ENCODE data around the gene LRRC38.

The LRRC38 gene

DNA sequence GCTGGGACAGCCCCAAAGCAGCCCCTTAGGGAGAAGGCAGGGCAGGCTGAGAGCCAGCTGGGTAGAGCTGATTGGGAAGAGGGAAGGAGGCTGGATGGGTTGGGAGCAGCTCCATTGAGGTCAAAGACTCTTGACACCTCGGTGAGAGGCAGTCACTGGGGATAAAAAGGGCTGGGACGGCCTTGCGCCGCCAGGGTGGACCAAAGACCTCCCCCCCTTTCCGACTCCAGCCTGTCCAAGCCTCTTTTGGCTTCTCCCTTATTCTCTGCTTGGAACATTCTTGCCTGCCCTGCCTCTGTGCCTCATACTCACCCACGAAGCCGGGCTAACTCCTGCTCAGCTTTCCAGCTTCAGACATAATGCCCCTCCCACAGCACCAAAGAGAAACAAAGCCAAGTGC, 51.1 kb downstream of the LRRC38 start:
- no peak overlapping the region for H3K4me2 ChIP-seq (ENCODE audit: low read length)
- no peak overlapping the region for H3K27ac ChIP-seq
- H3K9me3 ChIP-seq (ENCODE audit: control insufficient read depth, low read length): no peaks in the 10 kb centered on the region
- no peak overlapping the region for H3K4me3 ChIP-seq (ENCODE audit: low read depth, low read length)
- no peak for TF ChIP-seq CTCF (IDR thresholded peaks at IDR 0.05)
- H3K9ac ChIP-seq: no peak overlapping the region
- H3K36me3 ChIP-seq (ENCODE audit: control insufficient read depth, insufficient read depth, low read length): no peaks in the 10 kb centered on the region
- H3K27me3 ChIP-seq (ENCODE audit: control insufficient read depth, insufficient read depth, low read length): no peaks in the 10 kb centered on the region
- H2AFZ ChIP-seq: no peak overlapping the region
- H3K4me1 ChIP-seq: no peaks in the 10 kb centered on the region
- H3K79me2 ChIP-seq: no peaks in the 10 kb centered on the region

GRCh38 chr1:13461977-13462376, 51.8 kb downstream of the LRRC38 start:
- Histone ChIP-seq H3K79me2 (no peaks in the 10 kb centered on the region), H3K4me1 (no peaks in the 10 kb centered on the region), H2AFZ (no peak overlapping the region), H3K9ac (no peak overlapping the region), H3K9me3 (ENCODE audit: control insufficient read depth, low read length) (no peaks in the 10 kb centered on the region), H3K27me3 (ENCODE audit: control insufficient read depth, insufficient read depth, low read length) (no peaks in the 10 kb centered on the region), H3K27ac (no peak overlapping the region), H3K4me2 (ENCODE audit: low read length) (no peak overlapping the region), H3K4me3 (ENCODE audit: low read depth, low read length) (no peak overlapping the region), H3K36me3 (ENCODE audit: control insufficient read depth, insufficient read depth, low read length) (no peaks in the 10 kb centered on the region)
- TF ChIP-seq CTCF (IDR thresholded peaks at IDR 0.05): no peak

DNA sequence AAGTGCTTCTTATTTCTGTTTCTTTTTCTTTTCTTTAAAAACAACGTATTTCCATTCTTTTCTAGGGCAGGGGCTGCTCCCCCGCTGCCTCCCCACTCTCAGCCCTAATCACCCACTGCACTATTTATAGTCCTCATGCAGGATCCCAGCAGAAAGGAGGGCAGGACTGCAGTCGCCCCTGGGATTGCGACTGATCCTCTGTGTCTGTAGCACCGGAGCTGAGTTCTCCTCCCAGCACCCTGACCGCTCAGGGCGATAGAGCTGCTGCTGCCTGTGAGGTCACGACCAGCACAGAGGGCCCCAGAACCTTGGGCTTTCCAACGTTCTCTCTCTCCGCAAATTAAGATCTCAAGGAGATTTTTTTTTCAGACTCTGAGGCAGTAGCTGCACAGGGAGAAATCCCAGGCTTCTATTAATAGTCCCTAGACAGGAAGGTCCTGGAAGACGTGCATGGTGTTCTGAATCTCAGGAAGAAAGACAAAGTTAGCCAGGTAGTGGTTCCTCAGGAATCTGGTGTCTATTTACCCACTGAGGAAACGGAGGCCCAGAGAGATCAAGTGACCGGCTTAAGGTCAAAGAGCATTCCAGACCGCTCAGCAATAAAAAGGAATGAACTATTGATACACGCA, 56.8 kb downstream of the LRRC38 start:
- no peaks in the 10 kb centered on the region for H3K9me3 ChIP-seq (ENCODE audit: control insufficient read depth, low read length)
- no peak overlapping the region for H2AFZ ChIP-seq
- H3K27ac ChIP-seq: no peak overlapping the region
- no peak overlapping the region for H3K9ac ChIP-seq
- H3K36me3 ChIP-seq (ENCODE audit: control insufficient read depth, insufficient read depth, low read length): no peaks in the 10 kb centered on the region
- H3K4me2 ChIP-seq (ENCODE audit: low read length): no peak overlapping the region
- TF ChIP-seq CTCF (IDR thresholded peaks at IDR 0.05): no peak
- H3K27me3 ChIP-seq (ENCODE audit: control insufficient read depth, insufficient read depth, low read length): no peaks in the 10 kb centered on the region
- no peaks in the 10 kb centered on the region for H3K79me2 ChIP-seq
- no peaks in the 10 kb centered on the region for H3K4me1 ChIP-seq
- no peak overlapping the region for H3K4me3 ChIP-seq (ENCODE audit: low read depth, low read length)

DNA sequence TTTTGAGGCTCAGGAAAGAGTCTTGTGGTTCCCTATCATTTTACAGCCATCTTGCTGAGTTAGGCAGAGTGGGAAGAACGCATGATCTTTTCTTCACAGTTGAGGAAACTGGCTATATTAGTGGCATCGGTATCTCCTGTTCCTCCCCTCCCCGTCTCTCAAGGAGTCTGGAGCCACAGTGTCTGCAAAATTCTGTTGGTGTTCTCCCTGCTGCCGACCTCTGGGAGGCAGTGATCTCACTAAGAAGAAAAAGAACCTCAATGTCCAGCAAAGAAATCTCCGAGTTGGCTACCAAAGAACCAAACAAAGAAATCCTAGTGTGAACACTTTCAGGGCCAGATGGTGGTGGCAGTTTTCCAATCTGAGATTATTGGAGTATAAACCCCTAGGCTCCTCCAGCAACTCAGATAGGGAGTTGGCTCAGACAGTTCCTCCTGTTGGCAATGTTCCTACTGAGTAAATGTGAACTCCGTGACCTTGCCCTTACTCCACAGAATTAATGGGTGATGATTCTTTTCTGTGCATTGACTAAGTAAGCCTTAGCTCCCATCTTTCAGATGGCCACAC, 62.3 kb downstream of the LRRC38 start:
- H3K27ac ChIP-seq: no peak overlapping the region
- no peaks in the 10 kb centered on the region for H3K9me3 ChIP-seq (ENCODE audit: control insufficient read depth, low read length)
- TF ChIP-seq CTCF (IDR thresholded peaks at IDR 0.05): no peak
- H2AFZ ChIP-seq: no peak overlapping the region
- H3K27me3 ChIP-seq (ENCODE audit: control insufficient read depth, insufficient read depth, low read length): no peaks in the 10 kb centered on the region
- H3K4me3 ChIP-seq (ENCODE audit: low read depth, low read length): no peak overlapping the region
- no peak overlapping the region for H3K4me2 ChIP-seq (ENCODE audit: low read length)
- H3K9ac ChIP-seq: no peak overlapping the region
- H3K4me1 ChIP-seq: no peaks in the 10 kb centered on the region
- H3K79me2 ChIP-seq: no peaks in the 10 kb centered on the region
- no peaks in the 10 kb centered on the region for H3K36me3 ChIP-seq (ENCODE audit: control insufficient read depth, insufficient read depth, low read length)

- Histone ChIP-seq H3K4me3 (ENCODE audit: low read depth, low read length) (no peak overlapping the region), H2AFZ (no peak overlapping the region), H3K27me3 (ENCODE audit: control insufficient read depth, insufficient read depth, low read length) (no peaks in the 10 kb centered on the region), H3K9ac (no peak overlapping the region), H3K4me2 (ENCODE audit: low read length) (no peak overlapping the region), H3K79me2 (no peaks in the 10 kb centered on the region), H3K27ac (no peak overlapping the region), H3K36me3 (ENCODE audit: control insufficient read depth, insufficient read depth, low read length) (no peaks in the 10 kb centered on the region), H3K9me3 (ENCODE audit: control insufficient read depth, low read length) (no peaks in the 10 kb centered on the region), H3K4me1 (no peaks in the 10 kb centered on the region)
- no peak for TF ChIP-seq CTCF (IDR thresholded peaks at IDR 0.05)
Measured at GRCh38 chr1:13450204-13450603, 63.6 kb downstream of the LRRC38 start.
